Naive thymus-derived CD4-positive, alpha-beta T cell (primary cell): ENCODE results near the gene C1orf50. TPM values are rescaled to one million over a fixed set of nuclear protein-coding genes. Genes with fewer than 3 reads are reported as not detected.

Experiments used
- polyA plus RNA-seq, 2 donors: library from polyadenylated mRNA; unstranded; fragments of 300-500 nt; fragmentation: Illumina TruSeq; gene quantifications; one replicate each; pipeline ENCODE4 v1.2.3, GENCODE V29; 2021
- total RNA-seq, 6 experiments: library from RNA in 5 of 6; stranded (reverse) in 5 of 6; gene quantifications; 1 replicate in 5 of 6; 2 replicates in 1 of 6; pipeline ENCODE4 v1.2.3 and lab custom pipeline; 2021 to 2026

C1orf50 gene
- total and polyA plus RNA-seq, 7 experiments from 2014 or later = 3.4 to 20.8 (median 14.2) TPM

Other genes with a start within 250 kb of the C1orf50 start
- 10 to 100 TPM; 28.0 to 76.8 (median 40.7) TPM for gene PPIH, start 108.8 kb upstream of the C1orf50 start, total RNA-seq
- 10 to 100 TPM; 70.1 to 79.7 TPM for gene PPIH, start 108.8 kb upstream of the C1orf50 start, polyA plus RNA-seq
- 100 to 1,000 TPM; 277 to 471 (median 287) TPM for gene YBX1, start 84.8 kb upstream of the C1orf50 start, total RNA-seq
- gene YBX1, start 84.8 kb upstream of the C1orf50 start, polyA plus RNA-seq = 10 to 100 TPM; 66.6 to 71.2 TPM
- gene CLDN19, start 27.0 kb upstream of the C1orf50 start, total RNA-seq = not detected
- not detected for gene CLDN19, start 27.0 kb upstream of the C1orf50 start, polyA plus RNA-seq
- 10 to 100 TPM; 32.5 to 61.8 (median 47.3) TPM for gene P3H1, start 221 bp upstream of the C1orf50 start, total RNA-seq
- gene P3H1, start 221 bp upstream of the C1orf50 start, polyA plus RNA-seq = 10 to 100 TPM in 1 of 2 donors, 1 to 10 TPM in 1; 7.7 to 11.8 TPM
- 1 to 10 TPM in 1 of 5 experiments, under 1 TPM in 4; 0.19 to 2.0 (median 0.35) TPM for gene TMEM269, start 17.7 kb downstream of the C1orf50 start, total RNA-seq
- not detected for gene TMEM269, start 17.7 kb downstream of the C1orf50 start, polyA plus RNA-seq
- gene ERMAP, start 49.9 kb downstream of the C1orf50 start, total RNA-seq = 10 to 100 TPM in 1 of 5 experiments, 1 to 10 TPM in 4; 6.1 to 10.3 (median 6.7) TPM
- 1 to 10 TPM; 1.9 to 2.9 TPM for gene ERMAP, start 49.9 kb downstream of the C1orf50 start, polyA plus RNA-seq
- 10 to 100 TPM; 12.7 to 22.2 (median 17.8) TPM for gene SVBP, start 50.1 kb downstream of the C1orf50 start, total RNA-seq
- 10 to 100 TPM; 36.3 to 47.2 TPM for gene SVBP, start 50.1 kb downstream of the C1orf50 start, polyA plus RNA-seq
- gene ZNF691, start 79.4 kb downstream of the C1orf50 start, total RNA-seq = 10 to 100 TPM in 3 of 5 experiments, 1 to 10 TPM in 2; 3.5 to 17.2 (median 12.8) TPM
- gene ZNF691, start 79.4 kb downstream of the C1orf50 start, polyA plus RNA-seq = 10 to 100 TPM; 11.5 to 12.4 TPM
- 100 to 1,000 TPM in 1 of 5 experiments, 10 to 100 TPM in 4; 43.6 to 123 (median 73.1) TPM for gene SLC2A1, start 191.6 kb downstream of the C1orf50 start, total RNA-seq
- 10 to 100 TPM; 16.6 to 18.6 TPM for gene SLC2A1, start 191.6 kb downstream of the C1orf50 start, polyA plus RNA-seq